GM23338 (cell line): ENCODE data around the gene PDE6A.
A peak's percentile ranks its signal among the peaks of the same experiment; 100 is the strongest.

Experiments
- CREB1 ChIP-seq: fragments of 250-450 bp; sonication (Bioruptor Pico); IDR thresholded peaks from 2 replicates; pipeline ENCODE4 v1.5.0; 2020; ENCODE audit warnings: low read depth, mild to moderate bottlenecking, moderate library complexity
- CTCF ChIP-seq, 2 experiments: fragments of 200-600 bp in 1 of 2; sonication (generic) in 1 of 2; conservative IDR thresholded peaks; 2 replicates each; pipeline versions ENCODE4 v1.5.1 to v1.6.1; 2016 to 2017; ENCODE audit warnings: antibody characterized with exemption in 2 of 2, low read depth in 2 of 2, mild to moderate bottlenecking in 2 of 2, moderate library complexity in 1 of 2
- EZH2 ChIP-seq: fragments of 200-600 bp; sonication (generic); IDR thresholded peaks from one replicate; pipeline ENCODE4 v1.8.0; 2017; ENCODE audit warnings: antibody characterized with exemption, mild to moderate bottlenecking, low read depth; ENCODE audit not compliant: unreplicated experiment
- ZNF462 ChIP-seq: fragments of 250-450 bp; sonication (Bioruptor Pico); IDR thresholded peaks from 2 replicates; pipeline ENCODE4 v1.5.0; 2020; ENCODE audit warnings: mild to moderate bottlenecking, moderate library complexity

- TF ChIP-seq CTCF (conservative IDR thresholded peaks at IDR 0.05; ENCODE audit: low read depth in 2 of 2) (peak; percentile 94 to 97), CREB1 (CRISPR knock-in tag) (no peak), EZH2 (no peak), ZNF462 (CRISPR knock-in tag) (no peak)
These were observed 46.2 kb upstream of the PDE6A start for GRCh38 chr5:149990518-149991376.
